Colonic mucosa (tissue), 4 donors: ENCODE measurements around the gene FZD1. TPM values are rescaled to one million over a fixed set of nuclear protein-coding genes. Genes with fewer than 3 reads are reported as not detected.

ENCODE experiments used
- DNase-seq: peaks from one replicate; pipeline ENCODE4 v3.0.0-alpha.2; 2020
- H3K27ac ChIP-seq: fragments of 200-600 bp; one replicate; pipeline ENCODE4 v1.8.0; 2021
- H3K27me3 ChIP-seq: fragments of 200-600 bp; one replicate; pipeline ENCODE4 v1.8.0; 2021
- H3K36me3 ChIP-seq: fragments of 200-600 bp; one replicate; pipeline ENCODE4 v1.8.0; 2021
- H3K4me1 ChIP-seq: fragments of 200-600 bp; one replicate; pipeline ENCODE4 v1.8.0; 2021; ENCODE audit warnings: mild to moderate bottlenecking
- H3K4me3 ChIP-seq: fragments of 200-600 bp; one replicate; pipeline ENCODE4 v1.8.0; 2021
- H3K9ac ChIP-seq, 2 donors: one replicate each; pipeline ENCODE4 v1.7.0; 2013; ENCODE audit warnings: control low read depth in 2 of 2, low read depth in 2 of 2, low read length in 2 of 2
- H3K9me3 ChIP-seq: fragments of 200-600 bp; one replicate; pipeline ENCODE4 v1.8.0; 2021
- CTCF ChIP-seq: fragments of 200-600 bp; IDR thresholded peaks from one replicate; pipeline ENCODE4 v1.8.0; 2022; ENCODE audit warnings: antibody characterized with exemption, mild to moderate bottlenecking
- intact Hi-C: fragments of 100-400 bp; cut with DNase I; formaldehyde crosslinking; loops from one replicate; pipeline ENCODE4 v1.14.1; 2022
- total RNA-seq, 2 donors: library from RNA; stranded (reverse); fragmentation: NEBNext Ultra II Directional in 1 of 2; extraction: Animal tissue kit (Norgen Biotek cat#: 25700) in 1 of 2; gene quantifications; one replicate each; pipeline ENCODE4 v1.2.1, GENCODE V29; 2021
- donor health status: healthy.
- donor health status: DM: no; HTN: no; CAD: no.
- donor health status: DM: no; HTN: no; CAD: no.

Gene FZD1
- total RNA-seq, 2 donors from 2014 or later: 8.1 to 9.8 TPM

- H3K9ac ChIP-seq: no peak overlapping the region
- no peak overlapping the region for H3K4me3 ChIP-seq
- intact Hi-C loops: no loop called here
- DNase-seq: no peak
- no peak for TF ChIP-seq CTCF
- H3K36me3 ChIP-seq: no peaks in the 10 kb centered on the region
- no peak overlapping the region for H3K27ac ChIP-seq
- no peaks in the 10 kb centered on the region for H3K9me3 ChIP-seq
- no peaks in the 10 kb centered on the region for H3K4me1 ChIP-seq
- no peaks in the 10 kb centered on the region for H3K27me3 ChIP-seq
These were observed 28.3 kb downstream of the FZD1 start for GRCh38 chr7:91292506-91292905.

- H3K27me3 ChIP-seq: no peaks in the 10 kb centered on the region
- no peak overlapping the region for H3K9ac ChIP-seq
- no peaks in the 10 kb centered on the region for H3K9me3 ChIP-seq
- DNase-seq: no peak
- no peak overlapping the region for H3K27ac ChIP-seq
- TF ChIP-seq CTCF: no peak
- H3K4me3 ChIP-seq: no peak overlapping the region
- no peaks in the 10 kb centered on the region for H3K36me3 ChIP-seq
- no peaks in the 10 kb centered on the region for H3K4me1 ChIP-seq
- intact Hi-C loops: no loop called here
These were observed 28.9 kb downstream of the FZD1 start for GRCh38 chr7:91293136-91293535.

- intact Hi-C loops: no loop called here
- no peak overlapping the region for H3K4me3 ChIP-seq
These were observed 29.6 kb downstream of the FZD1 start for GRCh38 chr7:91293840-91294239.

GRCh38 chr7:91294639-91295220 is 30.5 kb downstream of the FZD1 start:
- intact Hi-C loops: no loop called here
- no peak for TF ChIP-seq CTCF
- H3K9ac ChIP-seq: no peak overlapping the region
- H3K36me3 ChIP-seq: no peaks in the 10 kb centered on the region
- H3K4me1 ChIP-seq: no peaks in the 10 kb centered on the region
- H3K4me3 ChIP-seq: no peak overlapping the region
- no peaks in the 10 kb centered on the region for H3K9me3 ChIP-seq
- no peak overlapping the region for H3K27ac ChIP-seq
- H3K27me3 ChIP-seq: no peaks in the 10 kb centered on the region
- no peak for DNase-seq

More at GRCh38 chr7:91293840-91294239, 29.6 kb downstream of the FZD1 start:
- TF ChIP-seq CTCF: no peak
- DNase-seq: no peak
- H3K27me3 ChIP-seq: no peaks in the 10 kb centered on the region
- no peak overlapping the region for H3K9ac ChIP-seq
- no peaks in the 10 kb centered on the region for H3K4me1 ChIP-seq
- H3K9me3 ChIP-seq: no peaks in the 10 kb centered on the region
- no peak overlapping the region for H3K27ac ChIP-seq
- no peaks in the 10 kb centered on the region for H3K36me3 ChIP-seq

- DNase-seq: no peak
- no peak overlapping the region for H3K4me3 ChIP-seq
- H3K27ac ChIP-seq: no peak overlapping the region
- H3K9ac ChIP-seq: no peak overlapping the region
- H3K4me1 ChIP-seq: no peaks in the 10 kb centered on the region
- intact Hi-C loops: no loop called here
- H3K36me3 ChIP-seq: no peaks in the 10 kb centered on the region
- TF ChIP-seq CTCF: no peak
- H3K27me3 ChIP-seq: no peaks in the 10 kb centered on the region
- H3K9me3 ChIP-seq: no peaks in the 10 kb centered on the region
These were observed 31.3 kb downstream of the FZD1 start for GRCh38 chr7:91295576-91295975.
